H1 (cell line): Measurements from ENCODE around the gene FRMD3. TPM values are rescaled to one million over a fixed set of nuclear protein-coding genes. Genes with fewer than 3 reads are reported as not detected.

ENCODE experiments used
- CTCF ChIA-PET: fragments of 300-600 bp; sonication (Branson Sonifier 250); formaldehyde crosslinking; loops from one replicate; lab custom pipeline; 2021; ENCODE audit not compliant: partially characterized antibody; lab: Charles Lee
- POLR2A ChIA-PET: fragments of 300-600 bp; sonication (Branson Sonifier 250); formaldehyde crosslinking; loops from one replicate; lab custom pipeline; 2021; ENCODE audit warnings: inconsistent platforms; ENCODE audit not compliant: partially characterized antibody; lab: Charles Lee
- DNase-seq, 2 experiments: peaks; one replicate each; pipeline versions ENCODE4 v3.0.0 to v3.0.0-alpha.2; 2010 to 2022; ENCODE audit warnings: low spot score in 2 of 2, low read depth in 1 of 2, mixed read lengths in 1 of 2
- FAIRE-seq: peaks from 2 replicates; lab custom pipeline; 2011; peaks lifted over from hg19 to GRCh38; lab: Jason Lieb, UNC
- H2AFZ ChIP-seq: 2 replicates; pipeline ENCODE4 v1.8.1; 2012; ENCODE audit warnings: low read length, inconsistent platforms
- H2AK5ac ChIP-seq: 2 replicates; pipeline ENCODE4 v1.6.1; 2013; ENCODE audit warnings: low read depth, low read length
- H2BK120ac ChIP-seq: replicated peaks from 2 replicates; pipeline ENCODE3; 2013; ENCODE audit warnings: low read depth, low read length, inconsistent platforms
- H2BK12ac ChIP-seq: 2 replicates; pipeline ENCODE4 v1.6.1; 2013; ENCODE audit warnings: low read depth, low read length
- H2BK15ac ChIP-seq: 2 replicates; pipeline ENCODE4 v1.6.1; 2013; ENCODE audit warnings: low read length
- H2BK20ac ChIP-seq: 2 replicates; pipeline ENCODE4 v1.6.1; 2013; ENCODE audit warnings: low read length
- H2BK5ac ChIP-seq: 2 replicates; pipeline ENCODE4 v1.6.1; 2013; ENCODE audit warnings: low read depth, low read length
- H3K14ac ChIP-seq: 2 replicates; pipeline ENCODE4 v1.6.1; 2013; ENCODE audit warnings: inconsistent platforms; ENCODE audit not compliant: insufficient read length
- H3K18ac ChIP-seq: 2 replicates; pipeline ENCODE4 v1.6.1; 2013; ENCODE audit warnings: low read length; ENCODE audit errors: extremely low read depth
- H3K23ac ChIP-seq: 2 replicates; pipeline ENCODE4 v1.6.1; 2013; ENCODE audit warnings: inconsistent platforms; ENCODE audit not compliant: insufficient read length
- H3K23me2 ChIP-seq: 2 replicates; pipeline ENCODE4 v1.6.1; 2013; ENCODE audit warnings: low read depth, low read length
- H3K27ac ChIP-seq: 2 replicates; pipeline ENCODE4 v1.6.1; 2011; ENCODE audit warnings: low read depth, low read length, inconsistent platforms
- H3K27me3 ChIP-seq, 4 experiments: replicated peaks in 1 of 4; 1 replicate in 1 of 4; 2 replicates in 3 of 4; pipeline versions ENCODE4 v1.6.1 to v1.8.1; 2011 to 2013; ENCODE audit warnings: low read length in 3 of 4, mild to moderate bottlenecking in 3 of 4, inconsistent platforms in 2 of 4, mixed read lengths in 2 of 4, moderate library complexity in 1 of 4; ENCODE audit not compliant: control insufficient read depth in 3 of 4, insufficient read depth in 3 of 4; ENCODE audit errors: extremely low read depth in 1 of 4
- H3K36me3 ChIP-seq, 4 experiments: 2 replicates each; pipeline versions ENCODE4 v1.6.1 to v1.8.1; 2011 to 2013; ENCODE audit warnings: mild to moderate bottlenecking in 4 of 4, low read length in 3 of 4, moderate library complexity in 2 of 4, control low read depth in 1 of 4, inconsistent platforms in 1 of 4; ENCODE audit not compliant: insufficient read depth in 4 of 4, control insufficient read depth in 2 of 4
- H3K4ac ChIP-seq: replicated peaks from 2 replicates; pipeline ENCODE3; 2013; ENCODE audit warnings: low read length, low read depth, mixed read lengths, inconsistent platforms; ENCODE audit not compliant: insufficient read length
- H3K4me1 ChIP-seq, 4 experiments: replicated peaks in 1 of 4; 1 replicate in 1 of 4; 2 replicates in 3 of 4; pipeline versions ENCODE4 v1.6.1 to v1.8.1; 2011 to 2013; ENCODE audit warnings: low read length in 3 of 4, inconsistent platforms in 2 of 4, mixed read lengths in 1 of 4; ENCODE audit not compliant: insufficient read depth in 4 of 4, control insufficient read depth in 3 of 4
- H3K4me2 ChIP-seq, 2 experiments: 2 replicates each; pipeline versions ENCODE4 v1.6.1 to v1.8.1; 2011 to 2013; ENCODE audit warnings: low read depth in 2 of 2, low read length in 2 of 2, control low read depth in 1 of 2, inconsistent platforms in 1 of 2, mild to moderate bottlenecking in 1 of 2; ENCODE audit not compliant: insufficient read depth in 1 of 2
- H3K4me3 ChIP-seq, 4 experiments: fragments of 200-600, 300-600 bp in 1 of 4; sonication (generic), shearing (Covaris generic), sonication (Bioruptor Twin) in 1 of 4; 2 replicates each; pipeline versions ENCODE4 v1.5.1 to v1.8.1; 2011 to 2016; ENCODE audit warnings: low read length in 4 of 4, low read depth in 3 of 4, control low read depth in 2 of 4, inconsistent platforms in 2 of 4, mild to moderate bottlenecking in 2 of 4, mixed read lengths in 1 of 4, moderate library complexity in 1 of 4; ENCODE audit not compliant: insufficient read depth in 2 of 4; ENCODE audit errors: extremely low read depth in 1 of 4
- H3K56ac ChIP-seq: replicated peaks from 2 replicates; pipeline ENCODE3; 2013; ENCODE audit warnings: low read depth, mild to moderate bottlenecking, mixed read lengths, low read length, inconsistent platforms; ENCODE audit not compliant: insufficient read length
- H3K79me1 ChIP-seq: 2 replicates; pipeline ENCODE4 v1.6.1; 2013; ENCODE audit warnings: low read depth, low read length, control low read depth
- H3K79me2 ChIP-seq, 2 experiments: 2 replicates each; pipeline versions ENCODE4 v1.6.1 to v1.8.1; 2012 to 2013; ENCODE audit warnings: low read length in 2 of 2, mild to moderate bottlenecking in 2 of 2, inconsistent platforms in 1 of 2; ENCODE audit not compliant: insufficient read depth in 2 of 2, control insufficient read depth in 1 of 2
- H3K9ac ChIP-seq, 4 experiments: replicated peaks in 1 of 4; 1 replicate in 1 of 4; 2 replicates in 3 of 4; pipeline versions ENCODE4 v1.6.1 to v1.8.1; 2011 to 2013; ENCODE audit warnings: low read depth in 3 of 4, low read length in 3 of 4, control low read depth in 2 of 4, mild to moderate bottlenecking in 2 of 4, moderate library complexity in 2 of 4, inconsistent platforms in 1 of 4; ENCODE audit errors: extremely low read depth in 1 of 4
- H3K9me3 ChIP-seq, 2 experiments: 2 replicates each; pipeline versions ENCODE4 v1.6.1 to v1.8.1; 2012 to 2013; ENCODE audit warnings: mild to moderate bottlenecking in 2 of 2, moderate library complexity in 2 of 2, control low read depth in 1 of 2, inconsistent platforms in 1 of 2, low read depth in 1 of 2, low read length in 1 of 2, mixed read lengths in 1 of 2; ENCODE audit not compliant: insufficient read depth in 2 of 2
- H4K20me1 ChIP-seq, 2 experiments: replicated peaks in 1 of 2; 2 replicates each; pipeline versions ENCODE3 to v1.8.1; 2011 to 2013; ENCODE audit warnings: inconsistent platforms in 2 of 2, low read length in 2 of 2, mild to moderate bottlenecking in 1 of 2; ENCODE audit not compliant: insufficient read depth in 2 of 2, control insufficient read depth in 1 of 2
- H4K5ac ChIP-seq: 2 replicates; pipeline ENCODE4 v1.6.1; 2013; ENCODE audit warnings: low read length, low read depth, mixed read lengths, inconsistent platforms; ENCODE audit not compliant: insufficient read length
- H4K8ac ChIP-seq: 2 replicates; pipeline ENCODE4 v1.8.0; 2013; ENCODE audit warnings: mild to moderate bottlenecking, moderate library complexity, low read length, inconsistent platforms; ENCODE audit not compliant: insufficient read depth; ENCODE audit errors: extremely low read depth
- H4K91ac ChIP-seq: replicated peaks from 2 replicates; pipeline ENCODE3; 2013; ENCODE audit warnings: low read length, mixed read lengths, inconsistent platforms; ENCODE audit not compliant: insufficient read length
- ASH2L ChIP-seq: fragments of 200-600, 300-600 bp; sonication (generic); IDR thresholded peaks from one replicate; pipeline ENCODE4 v1.7.1; 2017; ENCODE audit warnings: low read length
- BACH1 ChIP-seq: IDR thresholded peaks from 2 replicates; pipeline ENCODE4 v1.6.1; 2012; ENCODE audit warnings: low read length, improper control_type of control experiment
- CREB1 ChIP-seq: IDR thresholded peaks from 2 replicates; pipeline ENCODE4 v1.6.1; 2012; ENCODE audit warnings: inconsistent platforms
- EGR1 ChIP-seq: IDR thresholded peaks from 2 replicates; pipeline ENCODE4 v1.6.1; 2011; ENCODE audit warnings: low read depth, low read length, borderline replicate concordance
- FOSL1 ChIP-seq: IDR thresholded peaks from 2 replicates; pipeline ENCODE4 v1.6.1; 2011; ENCODE audit warnings: mild to moderate bottlenecking, low read depth, low read length, moderate library complexity; ENCODE audit not compliant: insufficient read depth
- GABPA ChIP-seq: IDR thresholded peaks from 2 replicates; pipeline ENCODE4 v1.6.1; 2011; ENCODE audit warnings: mild to moderate bottlenecking, low read length, moderate library complexity, borderline replicate concordance; ENCODE audit not compliant: insufficient read depth
- KDM1A ChIP-seq: fragments of 200-600, 300-600 bp; sonication (generic); IDR thresholded peaks from 2 replicates; pipeline ENCODE4 v1.7.1; 2016; ENCODE audit warnings: mild to moderate bottlenecking, low read length, borderline replicate concordance
- KDM4A ChIP-seq: IDR thresholded peaks from one replicate; pipeline ENCODE4 v1.7.1; 2012; ENCODE audit warnings: low read depth, mild to moderate bottlenecking, moderate library complexity, low read length, inconsistent platforms; ENCODE audit not compliant: severe bottlenecking
- PHF8 ChIP-seq: fragments of 200-600 bp; sonication (generic); conservative IDR thresholded peaks from 2 replicates; pipeline ENCODE4 v1.7.1; 2012; ENCODE audit warnings: low read depth, mild to moderate bottlenecking, inconsistent platforms, low read length, moderate library complexity
- RXRA ChIP-seq: IDR thresholded peaks from 2 replicates; pipeline ENCODE4 v1.6.1; 2011; ENCODE audit warnings: low read depth, mild to moderate bottlenecking, low read length, moderate library complexity; ENCODE audit not compliant: insufficient read depth
- SP1 ChIP-seq: IDR thresholded peaks from 2 replicates; pipeline ENCODE4 v1.6.1; 2011; ENCODE audit warnings: low read depth, low read length
- TAF1 ChIP-seq: IDR thresholded peaks from 2 replicates; pipeline ENCODE4 v1.6.1; 2011; ENCODE audit warnings: mild to moderate bottlenecking, low read depth, low read length
- YY1 ChIP-seq: IDR thresholded peaks from 2 replicates; pipeline ENCODE4 v1.6.1; 2011; ENCODE audit warnings: low read depth, mild to moderate bottlenecking, low read length
- ZNF274 ChIP-seq: IDR thresholded peaks from 2 replicates; pipeline ENCODE4 v1.7.0; 2012; ENCODE audit warnings: low read length, borderline replicate concordance; ENCODE audit errors: extremely low read depth
- WGBS, 2 experiments: shearing (Covaris generic) in 1 of 2; methylation state at CpG; one replicate each; pipeline versions ENCODE4 v1.1.6 to v1.1.7; 2013 to 2015; ENCODE audit warnings: low lambda C conversion rate in 2 of 2, mixed read lengths in 2 of 2, inconsistent platforms in 1 of 2, low coverage in 1 of 2, missing lambda C conversion rate in 1 of 2; ENCODE audit not compliant: insufficient replicate concordance in 2 of 2, insufficient coverage in 1 of 2, insufficient read length in 1 of 2; ENCODE audit errors: extremely low coverage in 1 of 2, missing lambda C conversion rate in 1 of 2; 5-methylcytosine and 5-hydroxymethylcytosine counted together
- polyA plus RNA-seq, 7 experiments: library from polyadenylated mRNA; depleted of rRNA in 3 of 7; stranded (reverse) in 5 of 7; unstranded in 2 of 7; fragments of >200 nt in 5 of 7; fragments of 200-250 nt in 2 of 7; gene quantifications; 1 replicate in 5 of 7; 2 replicates in 1 of 7; 4 replicates in 1 of 7; pipeline versions ENCODE4 v1.2.1 to v1.2.3, GENCODE V29; 2011 to 2013; ENCODE audit warnings: missing spikeins in 2 of 7, mixed read lengths in 2 of 7
- total RNA-seq: library from RNA; stranded (reverse); fragmentation: NEBNext Ultra II Directional; extraction: Animal tissue kit (Norgen Biotek cat#: 25700); gene quantifications from 2 replicates; pipeline ENCODE4 v1.2.1, GENCODE V29; 2021

The FRMD3 gene
- total and polyA plus RNA-seq, 2 of the 8 experiments (the other 6 are each of a cell fraction or from before 2014, with no cell fraction given), result 0.15 to 1.4 TPM

DNA sequence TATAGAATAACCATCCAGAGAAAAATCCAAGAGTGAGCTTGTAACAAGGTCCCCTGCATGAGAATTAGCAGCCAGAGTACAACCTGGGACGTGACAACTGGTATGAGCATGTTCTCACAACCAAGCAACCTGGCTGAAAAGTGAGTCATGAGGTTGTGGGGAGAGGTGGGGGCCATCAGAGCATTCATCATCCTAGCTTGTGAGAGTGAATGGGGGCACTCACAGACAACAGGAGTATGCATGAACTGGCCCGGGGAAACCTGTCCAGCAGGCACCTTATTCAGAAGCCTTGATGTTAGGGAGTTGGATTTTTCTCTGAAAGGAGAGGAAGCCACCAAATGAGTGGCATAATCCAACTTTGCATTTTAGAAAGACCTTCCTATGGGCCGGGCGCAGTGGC lies 113.0 kb downstream of the FRMD3 start:
- DNase-seq (no peak), FAIRE-seq (no peak)
- Histone ChIP-seq H3K79me2 (no peaks in the 10 kb centered on the region), H3K14ac (no peak overlapping the region), H3K79me1 (no peaks in the 10 kb centered on the region), H2BK120ac (no peak overlapping the region), H3K4me2 (no peak overlapping the region), H3K36me3 (no peaks in the 10 kb centered on the region), H3K18ac (no peak overlapping the region), H2AK5ac (no peak overlapping the region), H3K4me3 (no peak overlapping the region), H4K20me1 (no peaks in the 10 kb centered on the region), H2BK15ac (no peak overlapping the region), H3K23ac (no peak overlapping the region), H2BK5ac (no peak overlapping the region), H2AFZ (no peak overlapping the region), H3K9ac (no peak overlapping the region), H3K56ac (no peak overlapping the region), H4K5ac (no peak overlapping the region), H3K4ac (no peak overlapping the region), H2BK20ac (no peak overlapping the region), H3K23me2 (no peaks in the 10 kb centered on the region), H3K27me3 (no peaks in the 10 kb centered on the region), H4K91ac (no peak overlapping the region), H3K9me3 (no peaks in the 10 kb centered on the region), H4K8ac (no peak overlapping the region), H2BK12ac (no peak overlapping the region), H3K4me1 (0 out of 7 replicates have a peak, but pooled peaks cover 0 to 2% (median 0%) of the 10 kb centered on the region in 4 experiments), H3K27ac (no peak overlapping the region)
- POLR2A ChIA-PET, result no interaction called here
- 91% methylated on average over 4 of the region's 4 CpGs; no CpG with 5 or more reads in 1 of the 2 experiments for WGBS, 2 experiments
- CTCF ChIA-PET, result interaction anchor here (2.2 kb wide), 1 partner anchor 9 kb away, joined by 8 read pairs; no protein-coding TSS in a partner anchor
- TF ChIP-seq RXRA (no peak), GABPA (no peak), ASH2L (no peak), BACH1 (no peak), KDM4A (no peak), FOSL1 (no peak), EGR1 (no peak), YY1 (no peak), ZNF274 (no peak), PHF8 (no peak), TAF1 (no peak), CREB1 (no peak), SP1 (no peak), KDM1A (no peak)
